ENCODE measurements around the gene FHIT. TPM values are rescaled to one million over a fixed set of nuclear protein-coding genes. Genes with fewer than 3 reads are reported as not detected.

Gene FHIT
- total RNA-seq, 1 experiment from 2014 or later = 0.10 TPM

GRCh38 chr3:60177726-60178125, 1073.5 kb downstream of the FHIT start:
- DNase-seq (ENCODE audit: low spot score) = no peak

- DNase-seq (ENCODE audit: low spot score) = no peak
These were observed 1074.6 kb downstream of the FHIT start for GRCh38 chr3:60176614-60177013.

- DNase-seq (ENCODE audit: low spot score) = no peak
These were observed 1075.6 kb downstream of the FHIT start for GRCh38 chr3:60175680-60176079.

- DNase-seq (ENCODE audit: low spot score) = no peak
These were observed 1081.5 kb downstream of the FHIT start for GRCh38 chr3:60169755-60170154.

GRCh38 chr3:60167186-60167585, 1084.1 kb downstream of the FHIT start:
- DNase-seq (ENCODE audit: low spot score) = no peak

GRCh38 chr3:60160822-60161748, 1090.2 kb downstream of the FHIT start:
- DNase-seq (ENCODE audit: low spot score) = no peak

GRCh38 chr3:60160111-60160821, 1091.0 kb downstream of the FHIT start:
- DNase-seq (ENCODE audit: low spot score) = no peak

GRCh38 chr3:60158035-60158434, 1093.2 kb downstream of the FHIT start:
- no peak for DNase-seq (ENCODE audit: low spot score)

GRCh38 chr3:60154011-60154410, 1097.2 kb downstream of the FHIT start:
- no peak for DNase-seq (ENCODE audit: low spot score)

- no peak for DNase-seq (ENCODE audit: low spot score)
These were observed 1097.8 kb downstream of the FHIT start for GRCh38 chr3:60153221-60153999.

- DNase-seq (ENCODE audit: low spot score) = no peak
These were observed 1101.8 kb downstream of the FHIT start for GRCh38 chr3:60149501-60149900.

GRCh38 chr3:60147249-60147950, 1103.9 kb downstream of the FHIT start:
- DNase-seq (ENCODE audit: low spot score) = no peak

GRCh38 chr3:60146121-60146520, 1105.1 kb downstream of the FHIT start:
- DNase-seq (ENCODE audit: low spot score) = no peak

GRCh38 chr3:60144071-60144470, 1107.2 kb downstream of the FHIT start:
- no peak for DNase-seq (ENCODE audit: low spot score)

GRCh38 chr3:60142009-60142408, 1109.2 kb downstream of the FHIT start:
- no peak for DNase-seq (ENCODE audit: low spot score)

- DNase-seq (ENCODE audit: low spot score) = no peak
These were observed 1111.1 kb downstream of the FHIT start for GRCh38 chr3:60140160-60140559.

- DNase-seq (ENCODE audit: low spot score) = no peak
These were observed 1114.7 kb downstream of the FHIT start for GRCh38 chr3:60136601-60137000.

GRCh38 chr3:60135474-60135873, 1115.8 kb downstream of the FHIT start:
- DNase-seq (ENCODE audit: low spot score) = no peak

GRCh38 chr3:60133269-60134162, 1117.7 kb downstream of the FHIT start:
- no peak for DNase-seq (ENCODE audit: low spot score)

- no peak for DNase-seq (ENCODE audit: low spot score)
These were observed 1119.6 kb downstream of the FHIT start for GRCh38 chr3:60131618-60132017.

Measured in A172 (cell line).